Uterus (tissue), 4 donors: Measurements from ENCODE around the gene PCDHGA1. TPM values are rescaled to one million over a fixed set of nuclear protein-coding genes. Genes with fewer than 3 reads are reported as not detected.
"Not testable (repeated sequence)": the region's sequence is repeated elsewhere in the genome, so short reads cannot be mapped to it uniquely, and the experiment has no call there.

Source experiments
- DNase-seq, 2 donors: peaks; one replicate each; pipeline ENCODE4 v3.0.0-alpha.2; 2019 to 2020
- H3K27ac ChIP-seq, 2 donors: fragments of 200-600 bp; sonication (generic); 1 replicate in 1 of 2; 2 replicates in 1 of 2; pipeline ENCODE4 v1.5.1; 2016 to 2018
- H3K27me3 ChIP-seq, 2 donors: fragments of 200-600 bp; sonication (generic); one replicate each; pipeline ENCODE4 v1.5.1; 2018 to 2019; ENCODE audit warnings: control low read depth in 1 of 2
- H3K36me3 ChIP-seq, 2 donors: fragments of 200-600 bp; sonication (generic); one replicate each; pipeline ENCODE4 v1.5.1; 2019; ENCODE audit warnings: control low read depth in 1 of 2
- H3K4me1 ChIP-seq, 2 donors: fragments of 200-600 bp; sonication (generic); one replicate each; pipeline ENCODE4 v1.5.1; 2018 to 2019; ENCODE audit warnings: control low read depth in 1 of 2
- H3K4me3 ChIP-seq, 2 donors: fragments of 200-600 bp; sonication (generic); 1 replicate in 1 of 2; 2 replicates in 1 of 2; pipeline ENCODE4 v1.5.1; 2018 to 2019; ENCODE audit warnings: mild to moderate bottlenecking in 1 of 2
- H3K9me3 ChIP-seq, 2 donors: fragments of 200-600 bp; sonication (generic); one replicate each; pipeline ENCODE4 v1.5.1; 2019; ENCODE audit warnings: control low read depth in 1 of 2
- CTCF ChIP-seq, 4 experiments: fragments of 200-600 bp in 2 of 4; fragments of 450-650 bp in 2 of 4; sonication (generic) in 2 of 4; IDR thresholded peaks; one replicate each; pipeline ENCODE4 v1.5.1; 2016 to 2019; ENCODE audit warnings: antibody characterized with exemption in 4 of 4, mild to moderate bottlenecking in 2 of 4, moderate library complexity in 1 of 4
- POLR2A ChIP-seq, 2 donors: fragments of 450-650 bp; IDR thresholded peaks; one replicate each; pipeline ENCODE4 v1.6.1; 2016; ENCODE audit warnings: antibody characterized with exemption in 2 of 2, mild to moderate bottlenecking in 1 of 2, moderate library complexity in 1 of 2
- intact Hi-C: fragments of 100-400 bp; cut with DNase I; formaldehyde crosslinking; loops from one replicate; pipeline ENCODE4 v1.15.1; 2023; ENCODE audit warnings: low total_unique reads
- total RNA-seq, 4 donors: library from RNA; depleted of rRNA in 3 of 4; stranded (reverse); fragments of >200 nt in 3 of 4; gene quantifications; one replicate each; pipeline versions ENCODE4 v1.1.0 to v1.2.4, GENCODE V29; 2014 to 2023
- donor health status: DM: yes; HTN: yes; CAD: no.

Gene PCDHGA1
- total RNA-seq, 4 donors from 2014 or later = under 0.01 to 3.3 (median 1.5) TPM

DNA sequence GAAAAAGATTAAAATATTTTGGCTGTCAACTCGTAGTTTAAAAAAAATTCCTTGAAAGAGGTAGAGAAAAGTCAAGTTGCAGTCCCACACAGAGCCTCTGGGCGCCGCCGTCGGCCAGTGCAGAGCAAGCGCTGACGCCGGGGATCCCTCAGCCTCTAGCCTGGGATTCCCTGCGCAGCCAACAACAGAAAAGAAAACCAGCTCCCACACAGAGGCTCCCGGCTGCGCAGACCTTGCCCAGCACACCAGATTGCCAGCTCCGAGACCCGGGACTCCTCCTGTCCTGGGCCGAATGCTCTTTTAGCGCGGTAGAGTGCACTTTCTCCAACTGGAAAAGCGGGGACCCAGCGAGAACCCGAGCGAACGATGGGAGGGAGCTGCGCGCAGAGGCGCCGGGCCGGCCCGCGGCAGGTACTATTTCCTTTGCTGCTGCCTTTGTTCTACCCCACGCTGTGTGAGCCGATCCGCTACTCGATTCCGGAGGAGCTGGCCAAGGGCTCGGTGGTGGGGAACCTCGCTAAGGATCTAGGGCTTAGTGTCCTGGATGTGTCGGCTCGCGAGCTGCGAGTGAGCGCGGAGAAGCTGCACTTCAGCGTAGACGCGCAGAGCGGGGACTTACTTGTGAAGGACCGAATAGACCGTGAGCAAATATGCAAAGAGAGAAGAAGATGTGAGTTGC lies 87.3 kb downstream of the PCDHGA1 start, which contains the start of gene PCDHGB7:
Gene PCDHGB7, plus strand, starts transcription at position 184 of the 679 bp plus-strand sequence. Its CDS starts 183 bp downstream, at position 367.
- peaks cover 6 to 97% of the 10 kb centered on the region in 2 donors for H3K9me3 ChIP-seq
- DNase-seq = peak; percentile 54 to 61
- H3K27me3 ChIP-seq, intact Hi-C loops, H3K4me1 ChIP-seq, H3K36me3 ChIP-seq: not testable (repeated sequence)
- TF ChIP-seq CTCF (IDR thresholded peaks at IDR 0.05) = peak; percentile 30 to 59 (median 44)
- peak within 1 kb of the TSS in 1 of 2 donors; percentile 44 for H3K27ac ChIP-seq
- H3K4me3 ChIP-seq = peak within 1 kb of the TSS; percentile 2 to 32

GRCh38 chr5:141419074-141419880 lies 89.0 kb downstream of the PCDHGA1 start:
- DNase-seq = no peak
- intact Hi-C loops = no loop called here
- no peak overlapping the region for H3K4me3 ChIP-seq
- no peaks in the 10 kb centered on the region for H3K4me1 ChIP-seq
- no peaks in the 10 kb centered on the region for H3K36me3 ChIP-seq
- TF ChIP-seq CTCF (IDR thresholded peaks at IDR 0.05) (no peak), POLR2A (IDR thresholded peaks at IDR 0.05) (no peak)
- no peaks in the 10 kb centered on the region for H3K27me3 ChIP-seq
- no peak overlapping the region for H3K27ac ChIP-seq
- H3K9me3 ChIP-seq = peaks cover 0 to 96% of the 10 kb centered on the region in 2 donors

- Histone ChIP-seq H3K4me3 (no peak within 1 kb of the TSS), H3K27me3 (no peaks in the 10 kb centered on the region), H3K27ac (no peak within 1 kb of the TSS), H3K36me3 (no peaks in the 10 kb centered on the region), H3K4me1 (no peaks in the 10 kb centered on the region), H3K9me3 (peaks cover 0 to 98% of the 10 kb centered on the region in 2 donors)
- intact Hi-C loops = no loop called here
- TF ChIP-seq CTCF (IDR thresholded peaks at IDR 0.05) (no peak), POLR2A (IDR thresholded peaks at IDR 0.05) (no peak)
- no peak for DNase-seq
These were observed 90.7 kb downstream of the PCDHGA1 start, which contains the start of gene PCDHGA11 for GRCh38 chr5:141420855-141421488. TSS of gene PCDHGA11 (plus strand) at chr5:141421051. CDS start at chr5:141421228, 177 bp downstream.

DNA sequence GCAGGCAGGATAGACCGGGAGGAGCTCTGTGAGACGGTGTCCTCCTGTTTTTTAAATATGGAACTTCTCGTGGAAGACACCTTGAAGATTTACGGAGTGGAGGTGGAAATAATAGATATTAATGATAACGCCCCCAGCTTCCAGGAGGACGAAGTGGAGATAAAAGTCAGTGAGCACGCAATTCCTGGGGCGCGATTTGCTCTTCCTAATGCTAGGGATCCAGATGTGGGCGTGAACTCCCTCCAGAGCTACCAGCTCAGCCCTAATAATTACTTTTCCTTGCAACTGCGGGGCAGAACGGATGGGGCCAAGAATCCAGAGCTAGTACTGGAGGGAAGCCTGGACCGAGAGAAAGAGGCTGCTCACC lies 91.2 kb downstream of the PCDHGA1 start:
- Histone ChIP-seq H3K27ac (no peak overlapping the region), H3K4me1 (no peaks in the 10 kb centered on the region), H3K9me3 (peaks cover 0 to 98% of the 10 kb centered on the region in 2 donors), H3K27me3 (no peaks in the 10 kb centered on the region), H3K4me3 (no peak overlapping the region), H3K36me3 (no peaks in the 10 kb centered on the region)
- DNase-seq = no peak
- TF ChIP-seq POLR2A (IDR thresholded peaks at IDR 0.05) (no peak), CTCF (IDR thresholded peaks at IDR 0.05) (no peak)
- intact Hi-C loops = no loop called here
